K562 treated with DMSO at 1 percent for 24 hours (cell line): ENCODE data around the gene METTL2B. TPM values are rescaled to one million over a fixed set of nuclear protein-coding genes. Genes with fewer than 3 reads are reported as not detected.

ENCODE experiments used
- total RNA-seq: library from RNA; unstranded; fragments of 300-600 nt; gene quantifications from 2 replicates; pipeline ENCODE4 v1.2.3, GENCODE V29; 2022; ENCODE audit warnings: low read depth; ENCODE audit not compliant: insufficient read depth

METTL2B gene, protein sequence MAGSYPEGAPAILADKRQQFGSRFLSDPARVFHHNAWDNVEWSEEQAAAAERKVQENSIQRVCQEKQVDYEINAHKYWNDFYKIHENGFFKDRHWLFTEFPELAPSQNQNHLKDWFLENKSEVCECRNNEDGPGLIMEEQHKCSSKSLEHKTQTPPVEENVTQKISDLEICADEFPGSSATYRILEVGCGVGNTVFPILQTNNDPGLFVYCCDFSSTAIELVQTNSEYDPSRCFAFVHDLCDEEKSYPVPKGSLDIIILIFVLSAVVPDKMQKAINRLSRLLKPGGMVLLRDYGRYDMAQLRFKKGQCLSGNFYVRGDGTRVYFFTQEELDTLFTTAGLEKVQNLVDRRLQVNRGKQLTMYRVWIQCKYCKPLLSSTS
- total RNA-seq: 20.3 and 23.4 TPM in 2 replicates

DNA sequence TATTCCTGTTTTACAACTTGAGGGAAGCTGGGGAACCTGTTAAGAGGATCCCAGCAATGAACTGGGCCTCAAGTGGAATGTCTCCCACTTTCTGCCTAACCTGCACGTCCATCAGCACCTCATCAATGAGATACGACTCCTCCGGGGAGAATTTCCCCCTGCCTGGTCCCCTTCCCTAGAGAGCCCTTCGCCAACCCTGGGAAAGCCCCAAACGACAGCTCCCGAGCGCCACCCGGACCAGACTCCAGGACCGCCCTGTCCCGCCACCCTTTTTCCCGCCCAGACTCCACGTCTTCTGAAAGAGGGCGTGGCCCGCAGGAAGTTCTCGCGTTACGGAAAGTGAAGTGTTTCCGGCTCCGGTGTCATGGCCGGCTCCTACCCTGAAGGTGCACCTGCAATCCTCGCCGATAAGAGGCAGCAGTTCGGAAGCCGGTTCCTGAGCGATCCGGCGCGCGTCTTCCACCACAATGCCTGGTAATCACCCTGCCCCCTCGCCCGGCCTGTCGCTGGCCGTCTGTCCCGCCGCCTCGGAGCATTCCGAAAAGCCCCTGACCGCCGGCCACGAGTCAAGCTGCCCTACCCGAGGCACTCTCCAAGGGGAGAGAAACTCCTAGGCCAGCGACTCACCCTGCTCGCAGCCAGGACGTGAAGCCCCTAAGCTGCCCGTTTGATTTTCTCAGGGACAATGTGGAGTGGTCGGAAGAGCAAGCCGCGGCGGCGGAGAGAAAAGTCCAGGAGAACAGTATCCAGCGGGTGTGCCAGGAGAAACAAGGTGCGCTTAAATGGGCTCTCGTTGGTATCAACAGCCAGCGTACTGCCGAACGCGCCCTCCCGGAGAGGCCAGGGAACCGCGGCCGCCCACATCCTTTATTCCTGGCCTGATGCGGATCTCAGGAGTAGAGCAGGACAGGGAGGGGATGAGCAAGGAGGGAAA, at the start of gene METTL2B:
Gene METTL2B, plus strand, starts transcription at position 347 of the 934 bp plus-strand sequence. Its CDS starts 18 bp downstream, at position 365.

DNA sequence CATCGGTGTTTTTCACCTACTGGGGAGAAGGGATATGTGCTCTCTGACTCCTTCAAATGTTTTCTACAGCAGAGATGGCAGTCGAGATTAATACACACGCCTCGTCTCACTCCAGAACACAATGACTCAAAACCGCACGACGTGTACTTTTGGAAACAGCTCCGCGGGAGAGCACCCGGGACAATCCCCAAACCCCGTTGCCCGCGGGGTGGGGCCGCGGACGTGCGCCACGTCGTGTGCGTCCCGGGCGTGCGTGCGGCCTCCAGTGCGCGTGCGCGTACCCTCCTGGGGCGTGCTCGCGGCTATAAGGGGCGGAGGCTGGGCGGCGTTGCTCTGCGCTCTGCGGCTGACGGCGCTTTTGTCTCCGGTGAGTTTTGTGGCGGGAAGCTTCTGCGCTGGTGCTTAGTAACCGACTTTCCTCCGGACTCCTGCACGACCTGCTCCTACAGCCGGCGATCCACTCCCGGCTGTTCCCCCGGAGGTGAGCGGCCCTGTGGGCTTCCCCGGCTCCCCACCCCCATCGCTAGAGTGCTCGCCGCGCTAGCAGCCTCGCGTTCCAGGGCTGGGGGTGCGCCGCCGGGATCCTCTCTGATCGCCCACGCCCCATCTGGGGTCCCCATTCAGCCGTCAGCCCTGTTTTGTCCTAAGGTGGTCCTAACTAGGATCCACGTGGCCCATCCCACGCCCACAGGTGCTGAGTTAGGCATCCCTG, 20.8 kb upstream of the METTL2B start, which contains the start of gene HILPDA:
Gene HILPDA, plus strand, starts transcription at position 336 of the 712 bp plus-strand sequence. CDS start 1,391 bp downstream, outside the sequence.

Other genes starting within 250 kb of the METTL2B start
- gene LEP, start 235.5 kb upstream of the METTL2B start, total RNA-seq: not detected in 2 replicates
- gene RBM28, start 132.8 kb upstream of the METTL2B start, total RNA-seq: 26.2 and 29.7 TPM in 2 replicates
- not detected in 2 replicates for gene PRRT4, start 115.1 kb upstream of the METTL2B start, total RNA-seq
- 80.5 and 88.7 TPM in 2 replicates for gene IMPDH1, start 66.8 kb upstream of the METTL2B start, total RNA-seq
- 16.4 and 18.7 TPM in 2 replicates for gene HILPDA, start 20.9 kb upstream of the METTL2B start, total RNA-seq
- 0.23 and 0.75 TPM in 2 replicates for gene GARIN1A, start 195.5 kb downstream of the METTL2B start, total RNA-seq